Adipocyte (in vitro differentiated cells): ENCODE results near the gene WNT5B.

Source experiments
- DNase-seq: peaks from one replicate; pipeline ENCODE4 v3.0.0-alpha.2; 2015; ENCODE audit warnings: low read depth
- H3K27me3 ChIP-seq: replicated peaks from 2 replicates; pipeline ENCODE4 v1.7.0; 2013; ENCODE audit warnings: mild to moderate bottlenecking, low read length, moderate library complexity; ENCODE audit not compliant: control insufficient read depth, insufficient read depth
- H3K36me3 ChIP-seq: 2 replicates; pipeline ENCODE4 v1.7.0; 2013; ENCODE audit warnings: low read length, mild to moderate bottlenecking, moderate library complexity; ENCODE audit not compliant: control insufficient read depth, insufficient read depth, severe bottlenecking
- H3K4me1 ChIP-seq: 2 replicates; pipeline ENCODE4 v1.7.0; 2013; ENCODE audit warnings: mild to moderate bottlenecking, low read length, moderate library complexity; ENCODE audit not compliant: control insufficient read depth, insufficient read depth
- H3K4me3 ChIP-seq: 2 replicates; pipeline ENCODE4 v1.7.0; 2013; ENCODE audit warnings: mild to moderate bottlenecking, low read length, moderate library complexity
- H3K9ac ChIP-seq: 2 replicates; pipeline ENCODE4 v1.7.0; 2013; ENCODE audit warnings: mild to moderate bottlenecking, low read length, moderate library complexity
- H3K9me3 ChIP-seq: 2 replicates; pipeline ENCODE4 v1.7.0; 2013; ENCODE audit warnings: mild to moderate bottlenecking, low read length, moderate library complexity; ENCODE audit not compliant: control insufficient read depth

The WNT5B gene

DNA sequence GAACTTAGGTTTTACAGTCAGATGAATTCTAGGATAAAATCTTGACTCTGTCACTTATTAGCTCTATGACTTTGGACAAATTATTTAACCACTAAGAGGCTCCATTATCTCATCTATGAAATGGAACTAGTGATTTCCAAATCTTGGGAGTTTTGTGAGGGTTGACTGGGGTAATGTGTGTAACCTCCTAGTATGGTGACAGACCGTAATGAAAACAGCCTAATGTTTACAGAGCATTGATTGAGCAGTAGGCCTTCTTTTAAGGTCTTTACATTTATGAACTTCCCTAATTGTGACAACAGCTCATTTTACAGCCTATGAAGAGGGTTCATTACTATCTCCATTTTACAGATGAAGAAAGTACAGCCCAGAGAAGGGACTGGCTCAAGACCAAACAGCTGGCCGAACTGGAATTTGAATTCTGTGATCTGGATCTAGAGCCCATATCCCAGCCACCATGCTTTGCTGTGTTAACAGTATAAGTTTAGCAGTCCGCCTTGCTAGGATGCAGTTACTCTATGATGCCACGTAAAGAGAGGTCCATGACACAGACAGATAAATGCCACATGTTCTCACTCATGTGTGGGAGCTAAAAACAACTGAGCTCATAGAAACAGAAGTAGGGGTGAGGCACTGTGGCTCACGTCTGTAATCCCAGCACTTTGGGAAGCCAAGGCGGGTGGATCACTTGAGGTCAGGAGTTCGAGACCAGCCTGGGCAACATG lies 25.6 kb upstream of the WNT5B start:
- Histone ChIP-seq H3K27me3 (no peaks in the 10 kb centered on the region), H3K4me1 (peaks cover 26% of the 10 kb centered on the region), H3K9me3 (no peaks in the 10 kb centered on the region), H3K9ac (no peak overlapping the region), H3K36me3 (no peaks in the 10 kb centered on the region), H3K4me3 (no peak overlapping the region)
- no peak for DNase-seq

DNA sequence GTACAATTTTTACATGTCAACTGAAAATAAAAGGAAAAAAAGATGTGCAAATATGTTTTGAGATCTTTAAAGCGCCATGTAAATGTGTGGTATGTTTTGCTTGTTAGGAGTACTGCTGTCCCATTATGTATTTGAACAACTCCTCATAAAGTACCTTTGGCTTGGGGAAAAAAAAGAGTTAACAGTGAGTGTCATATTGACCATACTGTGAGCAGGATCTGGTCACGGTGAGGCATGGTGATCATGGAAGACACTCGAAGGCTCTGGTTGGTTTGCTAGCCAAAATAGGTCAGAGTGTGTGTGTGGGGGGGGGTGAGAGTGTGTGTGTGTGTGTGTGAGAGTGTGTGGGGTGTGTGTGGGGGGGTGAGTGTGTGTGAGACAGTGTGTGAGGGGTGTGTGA lies 24.6 kb upstream of the WNT5B start:
- DNase-seq, result no peak
- Histone ChIP-seq H3K4me3 (no peak overlapping the region), H3K9me3 (no peaks in the 10 kb centered on the region), H3K36me3 (no peaks in the 10 kb centered on the region), H3K27me3 (no peaks in the 10 kb centered on the region), H3K9ac (no peak overlapping the region), H3K4me1 (peaks cover 33% of the 10 kb centered on the region)

DNA sequence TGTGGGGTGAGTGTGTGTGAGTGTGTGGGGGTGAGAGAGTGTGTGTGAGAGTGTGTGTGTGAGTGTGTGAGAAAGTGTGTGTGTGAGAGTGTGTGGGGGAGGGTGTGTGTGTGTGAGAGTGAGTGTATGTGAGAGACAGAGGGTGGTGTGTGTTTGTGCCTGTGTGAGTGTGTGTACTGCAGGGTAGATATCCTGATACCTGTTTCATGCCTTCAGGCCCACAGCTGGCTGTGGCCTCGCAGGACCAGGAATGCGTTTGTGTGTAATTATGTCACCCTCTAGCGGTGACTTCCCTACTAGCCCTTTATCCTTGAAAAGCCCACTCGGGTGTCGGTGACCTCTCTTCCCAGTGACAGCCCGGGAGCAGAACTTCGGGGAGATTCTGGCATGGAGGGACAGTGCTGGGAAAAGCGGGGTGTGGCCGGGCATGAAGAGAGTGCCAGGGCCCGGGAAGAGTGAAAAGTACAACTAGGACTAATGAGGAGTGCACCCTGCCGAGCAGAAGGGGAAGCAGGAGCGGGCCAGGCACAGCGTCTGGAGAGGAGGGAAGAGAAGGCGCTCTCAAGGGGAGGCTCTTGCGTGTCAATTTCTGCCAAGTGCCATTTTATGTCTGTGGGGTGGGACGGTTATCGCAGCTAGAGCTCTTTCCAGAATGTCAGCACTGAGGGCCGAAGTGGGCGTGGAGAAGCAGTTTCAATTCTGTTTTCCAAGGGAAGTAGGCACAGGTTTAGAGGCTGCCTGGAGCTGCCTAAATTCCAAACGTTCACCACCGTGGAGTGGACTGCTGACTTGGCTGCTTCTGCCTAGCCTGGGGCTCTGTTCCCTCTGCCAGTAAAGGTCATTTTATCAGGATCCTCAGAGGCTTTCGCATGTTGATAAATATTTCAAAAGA lies 23.7 kb upstream of the WNT5B start:
- Histone ChIP-seq H3K9me3 (no peaks in the 10 kb centered on the region), H3K4me3 (peak overlapping the region; percentile 84), H3K9ac (peak overlapping the region; percentile 89), H3K4me1 (peaks cover 33% of the 10 kb centered on the region), H3K36me3 (no peaks in the 10 kb centered on the region), H3K27me3 (no peaks in the 10 kb centered on the region)
- DNase-seq, result peak; percentile 95

DNA sequence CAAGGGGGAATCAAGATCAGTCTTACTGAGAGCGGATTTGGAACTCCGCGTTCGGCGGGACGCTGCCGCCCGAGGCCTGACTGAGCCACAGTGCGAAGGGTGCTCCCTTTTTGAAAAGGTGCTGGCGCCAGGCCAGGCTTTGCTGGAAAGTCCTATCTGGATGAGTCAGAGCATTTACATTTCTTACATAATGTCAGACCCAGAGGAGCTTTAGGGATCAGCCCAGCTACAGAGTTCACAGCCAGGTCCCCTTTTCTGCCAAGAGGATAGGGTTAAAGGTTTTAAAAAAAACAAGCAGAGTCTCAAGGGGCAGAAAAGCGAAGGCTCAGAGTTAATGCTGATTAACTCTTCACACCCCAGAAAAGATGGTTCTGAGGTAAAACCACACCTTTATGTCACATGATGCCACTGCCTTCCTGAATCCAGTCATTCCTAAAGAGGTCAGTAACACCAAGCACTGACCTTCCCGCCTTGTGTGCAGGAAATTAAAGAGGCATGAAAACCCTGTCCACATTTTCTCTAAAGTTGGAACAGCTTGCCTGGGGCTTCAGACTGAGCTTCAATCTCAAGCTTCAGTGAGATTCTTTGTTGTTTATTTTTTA lies 22.9 kb upstream of the WNT5B start:
- peaks cover 34% of the 10 kb centered on the region for H3K4me1 ChIP-seq
- H3K27me3 ChIP-seq, result no peaks in the 10 kb centered on the region
- peak overlapping the region; percentile 84 for H3K4me3 ChIP-seq
- peak; percentile 59 for DNase-seq
- H3K9ac ChIP-seq, result peak overlapping the region; percentile 89
- H3K9me3 ChIP-seq, result no peaks in the 10 kb centered on the region
- no peaks in the 10 kb centered on the region for H3K36me3 ChIP-seq

DNA sequence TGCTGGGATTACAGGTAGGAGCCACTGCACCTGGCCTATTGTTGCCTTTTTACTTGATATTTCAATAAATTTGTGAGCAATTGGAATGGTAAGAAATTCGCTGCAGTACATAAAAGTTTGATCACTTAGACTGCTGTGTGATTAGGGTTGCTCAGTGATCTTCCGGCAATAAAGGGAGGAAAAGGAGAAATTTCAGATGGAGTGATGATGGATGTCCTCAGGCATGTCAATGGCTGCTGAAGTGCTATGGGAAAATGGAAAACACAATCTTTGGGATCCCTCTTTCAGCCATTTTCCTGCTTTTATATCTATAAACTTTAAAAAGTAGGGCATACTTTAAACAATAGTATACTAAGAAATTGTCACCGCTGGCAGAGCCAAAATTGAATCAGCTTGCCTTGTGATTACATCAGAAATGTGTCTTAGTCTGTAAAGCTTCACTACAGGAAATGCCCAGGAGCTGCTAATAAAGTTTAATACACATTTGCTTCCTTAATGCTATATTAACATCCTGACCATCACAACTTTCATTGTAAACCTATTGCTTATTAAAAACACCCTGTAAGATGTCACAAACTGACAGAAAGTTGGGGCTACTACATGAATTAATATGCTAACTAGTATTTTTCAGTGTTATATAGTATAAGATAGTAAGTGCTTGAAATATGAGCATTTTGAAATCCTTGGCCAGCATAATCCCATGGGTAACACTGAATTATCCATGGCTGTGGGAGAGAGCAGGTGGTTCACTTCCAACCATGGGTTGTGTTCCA lies 20.9 kb upstream of the WNT5B start:
- no peaks in the 10 kb centered on the region for H3K9me3 ChIP-seq
- peak overlapping the region; percentile 21 for H3K4me3 ChIP-seq
- DNase-seq, result peak; percentile 50
- peak overlapping the region; percentile 54 for H3K9ac ChIP-seq
- no peaks in the 10 kb centered on the region for H3K36me3 ChIP-seq
- H3K27me3 ChIP-seq, result no peaks in the 10 kb centered on the region
- H3K4me1 ChIP-seq, result peaks cover 52% of the 10 kb centered on the region

DNA sequence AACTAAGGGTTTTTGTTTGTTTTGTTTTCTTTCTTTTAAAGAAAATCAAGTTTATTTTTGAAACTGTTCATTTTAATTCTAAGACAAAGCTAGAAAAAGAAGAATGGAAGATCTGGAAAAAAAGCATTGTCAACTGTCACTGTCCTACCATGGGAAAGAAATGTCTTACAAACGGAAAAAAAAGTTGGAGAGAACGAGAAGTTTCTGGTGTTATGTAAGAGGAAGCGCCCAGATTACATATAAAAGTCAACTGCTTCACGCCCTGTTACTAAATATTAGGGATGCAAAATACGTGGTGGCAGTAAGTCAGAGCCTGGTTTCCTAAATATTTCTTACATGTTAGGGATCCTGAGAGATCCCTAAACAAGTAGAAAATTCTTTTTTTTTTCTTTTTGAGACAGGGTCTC lies 20.3 kb upstream of the WNT5B start:
- H3K27me3 ChIP-seq, result no peaks in the 10 kb centered on the region
- peak overlapping the region; percentile 54 for H3K9ac ChIP-seq
- peak overlapping the region; percentile 21 for H3K4me3 ChIP-seq
- no peak for DNase-seq
- no peaks in the 10 kb centered on the region for H3K36me3 ChIP-seq
- peaks cover 52% of the 10 kb centered on the region for H3K4me1 ChIP-seq
- no peaks in the 10 kb centered on the region for H3K9me3 ChIP-seq

DNA sequence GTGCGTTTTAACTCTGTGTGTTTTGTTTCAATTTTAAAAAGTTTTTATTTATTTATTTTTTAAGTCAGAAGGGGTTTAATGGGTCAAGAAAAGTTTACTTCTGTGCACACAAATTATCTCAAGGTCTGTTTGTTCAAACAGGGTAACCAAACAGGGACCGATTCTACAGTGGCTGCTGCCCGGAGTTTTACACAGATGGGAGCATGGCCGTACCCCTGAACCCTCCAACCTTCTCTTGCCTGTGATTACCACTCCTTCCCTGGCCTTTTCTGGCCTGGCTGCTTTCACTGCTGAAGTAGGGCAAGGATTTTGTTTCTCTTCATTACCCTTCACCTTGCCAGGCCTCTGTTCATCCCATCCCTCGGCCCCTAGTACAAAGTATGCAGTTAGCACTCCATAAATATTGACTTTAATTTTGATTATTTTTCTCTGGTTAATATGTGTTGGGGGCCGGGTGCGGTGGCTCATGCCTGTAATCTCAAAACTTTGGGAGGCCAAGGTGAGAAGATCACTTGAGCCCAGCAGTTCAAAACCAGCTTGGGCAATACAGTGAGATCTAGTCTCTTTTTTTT lies 18.9 kb upstream of the WNT5B start:
- DNase-seq, result no peak
- no peak overlapping the region for H3K4me3 ChIP-seq
- no peaks in the 10 kb centered on the region for H3K36me3 ChIP-seq
- H3K4me1 ChIP-seq, result peaks cover 49% of the 10 kb centered on the region
- H3K27me3 ChIP-seq, result no peaks in the 10 kb centered on the region
- no peaks in the 10 kb centered on the region for H3K9me3 ChIP-seq
- H3K9ac ChIP-seq, result no peak overlapping the region

DNA sequence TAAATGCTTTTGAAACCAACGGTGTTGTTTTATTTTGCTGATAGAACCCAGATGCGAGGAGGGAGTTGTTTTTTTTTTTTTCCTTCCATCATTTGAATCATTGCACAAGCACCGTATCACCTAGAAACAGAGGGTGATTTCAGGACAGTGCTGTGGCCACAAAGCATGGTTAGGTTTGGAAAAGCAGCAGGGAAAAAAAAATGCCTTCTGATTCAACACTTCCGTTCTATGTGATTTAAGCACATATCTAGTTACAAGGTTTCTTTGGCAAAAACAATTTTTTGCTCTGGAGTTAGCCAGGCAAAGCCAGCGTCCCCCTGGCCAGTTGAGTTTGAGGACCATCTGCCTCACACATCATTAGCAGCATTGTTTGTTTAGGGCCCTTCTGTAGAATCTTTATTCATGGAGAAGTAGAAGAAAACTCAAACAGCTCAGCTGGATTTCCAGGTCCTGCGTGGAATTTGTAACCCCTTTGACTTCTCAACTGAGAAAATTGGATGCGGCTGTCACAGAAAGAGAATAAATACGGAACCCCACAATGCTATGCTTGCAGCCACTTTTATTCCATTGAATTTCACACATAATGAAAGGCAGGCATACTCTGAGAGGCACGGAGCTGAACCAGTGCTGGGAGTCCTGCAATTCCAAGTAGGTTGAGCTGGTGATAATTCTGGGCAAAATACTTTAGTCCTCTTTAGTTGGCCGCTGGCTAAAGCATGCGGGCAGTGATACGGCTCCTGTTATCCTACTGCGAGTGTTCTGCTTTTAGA lies 17.0 kb upstream of the WNT5B start:
- H3K27me3 ChIP-seq, result no peaks in the 10 kb centered on the region
- H3K4me1 ChIP-seq, result peaks cover 32% of the 10 kb centered on the region
- no peaks in the 10 kb centered on the region for H3K9me3 ChIP-seq
- H3K4me3 ChIP-seq, result peak overlapping the region; percentile 48
- H3K9ac ChIP-seq, result peak overlapping the region; percentile 72
- peak; percentile 93 for DNase-seq
- H3K36me3 ChIP-seq, result no peaks in the 10 kb centered on the region

DNA sequence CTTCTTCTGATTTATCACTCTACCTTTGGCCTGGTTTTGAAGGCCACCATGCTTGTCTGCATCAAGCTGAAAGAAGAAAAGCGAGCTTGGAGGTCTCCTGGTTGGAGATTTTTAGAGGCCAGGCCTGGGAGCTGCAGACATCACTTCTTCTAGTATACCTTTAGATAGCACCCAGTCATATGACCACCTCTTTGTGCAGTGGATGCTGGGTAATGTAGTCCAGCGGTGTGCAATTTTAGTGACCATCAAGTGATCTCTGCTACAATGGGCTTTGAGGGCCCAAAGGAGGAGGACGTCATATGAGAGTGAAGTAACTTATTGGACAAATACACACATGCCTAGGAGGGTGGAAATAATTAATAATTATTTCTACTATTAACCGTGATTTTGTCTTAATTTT lies 15.2 kb upstream of the WNT5B start:
- no peak overlapping the region for H3K9ac ChIP-seq
- DNase-seq, result no peak

DNA sequence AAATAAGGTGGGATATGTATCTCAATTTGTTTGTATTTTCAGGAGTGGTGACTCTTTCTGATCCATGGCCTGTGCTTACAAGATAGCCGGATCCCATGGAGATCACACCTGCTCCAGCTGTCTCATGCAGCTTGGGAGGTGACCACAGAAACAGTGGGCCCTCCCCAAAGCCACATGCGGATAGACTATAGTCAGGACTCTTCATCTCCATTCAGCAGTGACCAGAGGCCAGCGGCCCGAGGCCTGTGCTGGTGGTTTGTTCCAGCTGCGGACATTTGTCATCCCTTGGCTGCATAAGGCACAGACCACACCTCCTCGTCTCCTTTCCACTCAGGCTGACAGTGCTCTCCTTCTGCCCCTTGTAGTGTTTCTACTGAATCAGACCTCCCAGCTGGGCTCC lies 14.7 kb upstream of the WNT5B start:
- Histone ChIP-seq H3K36me3 (no peaks in the 10 kb centered on the region), H3K4me3 (no peak overlapping the region), H3K9ac (no peak overlapping the region), H3K4me1 (peaks cover 31% of the 10 kb centered on the region), H3K27me3 (no peaks in the 10 kb centered on the region), H3K9me3 (no peaks in the 10 kb centered on the region)
- no peak for DNase-seq

More for the DNA sequence above, 15.2 kb upstream of the WNT5B start:
- Histone ChIP-seq H3K27me3 (no peaks in the 10 kb centered on the region), H3K4me3 (no peak overlapping the region), H3K4me1 (peaks cover 31% of the 10 kb centered on the region), H3K36me3 (no peaks in the 10 kb centered on the region), H3K9me3 (no peaks in the 10 kb centered on the region)
